K562 (cell line): ENCODE results near the gene ATP6V0E1. TPM values are rescaled to one million over a fixed set of nuclear protein-coding genes. Genes with fewer than 3 reads are reported as not detected.
A peak's percentile ranks its signal among the peaks of the same experiment; 100 is the strongest.

Experiments
- ARID3A ChIP-seq: IDR thresholded peaks from 2 replicates; pipeline ENCODE4 v1.6.1; 2012; ENCODE audit warnings: low read depth, low read length, improper control_type of control experiment, borderline replicate concordance
- CCAR2 ChIP-seq: fragments of 200-400 bp; formaldehyde crosslinking; IDR thresholded peaks from 2 replicates; pipeline ENCODE4 v1.6.1; 2017; ENCODE audit warnings: mild to moderate bottlenecking, low read depth, low read length
- CREB5 ChIP-seq: fragments of 250-450 bp; sonication (Bioruptor Pico); IDR thresholded peaks from 2 replicates; pipeline ENCODE4 v1.5.0; 2020; ENCODE audit warnings: mild to moderate bottlenecking
- EHMT2 ChIP-seq: fragments of 450-650 bp; IDR thresholded peaks from 2 replicates; pipeline ENCODE4 v1.6.1; 2018; ENCODE audit warnings: antibody characterized with exemption
- EP300 ChIP-seq: IDR thresholded peaks from 2 replicates; pipeline ENCODE4 v1.6.1; 2012; ENCODE audit warnings: low read length, improper control_type of control experiment
- FOXP4 ChIP-seq: sonication (generic); formaldehyde crosslinking; IDR thresholded peaks from 2 replicates; pipeline ENCODE4 v1.8.0; 2022; ENCODE audit warnings: mild to moderate bottlenecking, missing genetic modification reagents, borderline replicate concordance
- GABPB1 ChIP-seq: sonication (generic); formaldehyde crosslinking; IDR thresholded peaks from 2 replicates; pipeline ENCODE4 v1.8.0; 2022; ENCODE audit warnings: mild to moderate bottlenecking, missing genetic modification reagents
- HLTF ChIP-seq: fragments of 450-650 bp; IDR thresholded peaks from 2 replicates; pipeline ENCODE4 v1.6.1; 2016
- KLF6 ChIP-seq: fragments of 250-450 bp; sonication (Bioruptor Pico); IDR thresholded peaks from 2 replicates; pipeline ENCODE4 v1.4.0; 2020; ENCODE audit warnings: mild to moderate bottlenecking, moderate library complexity, borderline replicate concordance
- MXI1 ChIP-seq: IDR thresholded peaks from 2 replicates; pipeline ENCODE4 v1.6.1; 2011; ENCODE audit warnings: low read depth, mild to moderate bottlenecking, improper control_type of control experiment, low read length
- PPARD ChIP-seq: fragments of 250-450 bp; sonication (Bioruptor Pico); IDR thresholded peaks from 2 replicates; pipeline ENCODE4 v1.8.0; 2022; ENCODE audit warnings: inconsistent platforms, mild to moderate bottlenecking, moderate library complexity
- PURB ChIP-seq: sonication (generic); formaldehyde crosslinking; IDR thresholded peaks from 2 replicates; pipeline ENCODE4 v1.9.0; 2021; ENCODE audit warnings: low read depth, mild to moderate bottlenecking, missing genetic modification reagents
- SMARCE1 ChIP-seq: fragments of 450-650 bp; IDR thresholded peaks from 2 replicates; pipeline ENCODE4 v1.7.1; 2016; ENCODE audit warnings: mild to moderate bottlenecking
- SOX6 ChIP-seq: fragments of 450-650 bp; IDR thresholded peaks from 2 replicates; pipeline ENCODE4 v1.6.1; 2014; ENCODE audit warnings: mild to moderate bottlenecking
- SREBF2 ChIP-seq: sonication (generic); formaldehyde crosslinking; IDR thresholded peaks from 2 replicates; pipeline ENCODE4 v1.4.0; 2020; ENCODE audit warnings: mild to moderate bottlenecking, missing genetic modification reagents
- ZNF316 ChIP-seq: fragments of 450-650 bp; IDR thresholded peaks from 2 replicates; pipeline ENCODE4 v1.6.1; 2016
- ZNF324 ChIP-seq: fragments of 250-450 bp; sonication (Bioruptor Pico); IDR thresholded peaks from 2 replicates; pipeline ENCODE4 v1.4.0; 2020; ENCODE audit warnings: mild to moderate bottlenecking
- ZNF609 ChIP-seq: sonication (generic); formaldehyde crosslinking; IDR thresholded peaks from 2 replicates; pipeline ENCODE4 v1.8.1; 2023; ENCODE audit warnings: missing genetic modification reagents, mild to moderate bottlenecking, borderline replicate concordance
- ZNF668 ChIP-seq: fragments of 250-450 bp; sonication (Bioruptor Pico); IDR thresholded peaks from 2 replicates; pipeline ENCODE4 v1.8.0; 2022; ENCODE audit warnings: mild to moderate bottlenecking, inconsistent platforms
- polyA plus RNA-seq, 8 experiments: library from polyadenylated mRNA; depleted of rRNA in 4 of 8; stranded (reverse) in 5 of 8; unstranded in 3 of 8; fragments of >200 nt; fragmentation: Nextera tagmentation in 2 of 8; fragmentation: Illumina TruSeq in 1 of 8; extraction: Ambion mirVana in 2 of 8; extraction: Trizol in 1 of 8; gene quantifications; 2 replicates each; pipeline versions ENCODE4 v1.2.1 to v1.2.3, GENCODE V29; 2011 to 2014; ENCODE audit warnings: inconsistent platforms in 1 of 8, missing spikeins in 1 of 8
- total RNA-seq, 7 experiments: library from RNA; depleted of rRNA in 6 of 7; stranded (reverse); fragments of >200 nt in 6 of 7; fragmentation: Illumina TruSeq in 2 of 7; extraction: Trizol in 2 of 7; gene quantifications; 2 replicates each; pipeline versions ENCODE4 v1.2.1 to v1.2.3, GENCODE V29; 2011 to 2021; ENCODE audit warnings: low replicate concordance in 1 of 7

The ATP6V0E1 gene
- total and polyA plus RNA-seq, 9 of the 15 experiments (the other 6 are each of a cell fraction or from before 2014, with no cell fraction given), result 63.8 to 395 (median 112) TPM

- 0 out of 2 replicates have a peak, but pooled peaks have one; percentile 2 for TF ChIP-seq SMARCE1
- no peak for TF ChIP-seq KLF6 (CRISPR knock-in tag)
- TF ChIP-seq EP300, result no peak
- no peak for TF ChIP-seq SREBF2 (CRISPR knock-in tag)
- TF ChIP-seq FOXP4 (CRISPR knock-in tag), result no peak
- peak; percentile 65; the same call in 1 of the 2 replicates for TF ChIP-seq SOX6
- no peak for TF ChIP-seq HLTF
- no peak for TF ChIP-seq ZNF668
- TF ChIP-seq CCAR2, result no peak
- TF ChIP-seq CREB5 (CRISPR knock-in tag), result no peak
- no peak for TF ChIP-seq PPARD (CRISPR knock-in tag)
- no peak for TF ChIP-seq ZNF609
- no peak for TF ChIP-seq PURB
- TF ChIP-seq EHMT2, result no peak
- no peak for TF ChIP-seq ZNF316
- TF ChIP-seq ZNF324 (CRISPR knock-in tag), result no peak
- peak; percentile 93 for TF ChIP-seq MXI1
- peak; percentile 81; the same call in 1 of the 2 replicates for TF ChIP-seq GABPB1 (CRISPR knock-in tag)
- no peak for TF ChIP-seq ARID3A
Observed at GRCh38 chr5:173055983-173056782, 72.6 kb downstream of the ATP6V0E1 start, which contains the start of gene CREBRF (continued).
